ENCODE results near the gene BSPRY.

Gene BSPRY

DNA sequence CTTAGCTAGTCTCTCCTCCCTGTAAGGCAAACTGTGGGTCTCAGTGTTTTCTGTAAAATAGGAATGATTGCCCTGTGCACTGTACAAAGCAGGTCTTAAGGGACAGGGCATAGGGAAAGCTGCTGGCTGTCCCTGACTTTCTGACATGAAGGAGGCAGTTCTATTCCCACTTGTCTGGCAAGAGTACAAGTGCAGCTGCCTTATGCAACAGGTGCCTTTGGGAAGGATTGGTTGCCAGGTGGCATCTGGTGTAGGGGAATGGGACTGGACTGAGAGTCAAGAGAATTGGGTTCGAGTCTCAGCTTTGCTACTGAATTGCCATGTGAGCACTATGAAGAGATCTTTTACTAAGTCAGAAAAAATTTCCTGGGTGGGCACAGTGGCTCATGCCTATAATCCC is 10.0 kb downstream of the BSPRY start:
- Histone ChIP-seq H3K4me2 (ENCODE audit: insufficient read depth, low read length) (no peak overlapping the region), H3K4me1 (ENCODE audit: insufficient read depth, low read length) (no peaks in the 10 kb centered on the region), H4K20me1 (ENCODE audit: insufficient read depth, low read length) (no peaks in the 10 kb centered on the region), H3K9ac (ENCODE audit: low read depth, low read length) (no peak overlapping the region), H3K4me3 (ENCODE audit: low read depth in 1 of 2, low read length in 2 of 2) (no peak overlapping the region), H3K36me3 (ENCODE audit: insufficient read depth, low read length) (no peaks in the 10 kb centered on the region), H3K79me2 (ENCODE audit: insufficient read depth, low read length) (no peaks in the 10 kb centered on the region), H2AFZ (ENCODE audit: low read depth, low read length) (no peak overlapping the region), H3K27ac (ENCODE audit: low read length) (no peak overlapping the region), H3K27me3 (ENCODE audit: insufficient read depth, low read length, poor library complexity) (peaks cover 7% of the 10 kb centered on the region), H3K9me3 (ENCODE audit: insufficient read depth, low read length, severe bottlenecking) (no peaks in the 10 kb centered on the region)
- no peak for DNase-seq
- ATAC-seq (ENCODE audit: insufficient read depth, low read depth) = no peak
- TF ChIP-seq EZH2 (IDR thresholded peaks at IDR 0.05; ENCODE audit: borderline replicate concordance, low read depth, low read length, severe bottlenecking) = no peak

DNA sequence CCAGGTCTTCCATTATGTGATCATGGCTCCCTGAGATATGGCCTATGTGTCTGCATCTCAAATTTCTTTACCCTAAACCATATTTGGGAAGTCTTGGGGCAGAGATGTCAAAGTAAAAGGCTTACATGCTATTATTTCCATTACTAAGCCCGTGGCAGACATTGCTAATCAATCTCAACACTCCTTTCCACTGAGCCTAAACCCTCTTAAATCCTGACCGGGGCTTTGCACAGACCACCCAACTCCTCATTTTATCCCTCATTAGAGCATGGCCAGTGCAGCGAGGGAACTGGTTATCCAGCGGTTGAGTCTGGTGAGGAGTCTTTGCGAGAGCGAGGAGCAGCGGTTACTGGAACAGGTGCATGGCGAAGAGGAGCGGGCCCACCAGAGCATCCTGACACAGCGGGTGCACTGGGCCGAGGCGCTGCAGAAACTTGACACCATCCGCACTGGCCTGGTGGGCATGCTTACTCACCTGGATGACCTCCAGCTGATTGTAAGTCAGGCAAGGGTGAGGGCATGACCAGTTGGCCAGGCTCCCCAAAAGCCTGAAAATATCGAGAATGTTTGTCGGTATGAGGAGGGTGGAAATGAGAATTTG is 11.0 kb downstream of the BSPRY start:
- Histone ChIP-seq H3K36me3 (ENCODE audit: insufficient read depth, low read length) (no peaks in the 10 kb centered on the region), H3K27ac (ENCODE audit: low read length) (no peak overlapping the region), H3K9me3 (ENCODE audit: insufficient read depth, low read length, severe bottlenecking) (no peaks in the 10 kb centered on the region), H2AFZ (ENCODE audit: low read depth, low read length) (no peak overlapping the region), H4K20me1 (ENCODE audit: insufficient read depth, low read length) (no peaks in the 10 kb centered on the region), H3K27me3 (ENCODE audit: insufficient read depth, low read length, poor library complexity) (peaks cover 5% of the 10 kb centered on the region), H3K4me3 (ENCODE audit: low read depth in 1 of 2, low read length in 2 of 2) (no peak overlapping the region), H3K79me2 (ENCODE audit: insufficient read depth, low read length) (no peaks in the 10 kb centered on the region), H3K4me2 (ENCODE audit: insufficient read depth, low read length) (no peak overlapping the region), H3K9ac (ENCODE audit: low read depth, low read length) (no peak overlapping the region), H3K4me1 (ENCODE audit: insufficient read depth, low read length) (no peaks in the 10 kb centered on the region)
- no peak for ATAC-seq (ENCODE audit: insufficient read depth, low read depth)
- DNase-seq = no peak
- TF ChIP-seq, protein P1, sequence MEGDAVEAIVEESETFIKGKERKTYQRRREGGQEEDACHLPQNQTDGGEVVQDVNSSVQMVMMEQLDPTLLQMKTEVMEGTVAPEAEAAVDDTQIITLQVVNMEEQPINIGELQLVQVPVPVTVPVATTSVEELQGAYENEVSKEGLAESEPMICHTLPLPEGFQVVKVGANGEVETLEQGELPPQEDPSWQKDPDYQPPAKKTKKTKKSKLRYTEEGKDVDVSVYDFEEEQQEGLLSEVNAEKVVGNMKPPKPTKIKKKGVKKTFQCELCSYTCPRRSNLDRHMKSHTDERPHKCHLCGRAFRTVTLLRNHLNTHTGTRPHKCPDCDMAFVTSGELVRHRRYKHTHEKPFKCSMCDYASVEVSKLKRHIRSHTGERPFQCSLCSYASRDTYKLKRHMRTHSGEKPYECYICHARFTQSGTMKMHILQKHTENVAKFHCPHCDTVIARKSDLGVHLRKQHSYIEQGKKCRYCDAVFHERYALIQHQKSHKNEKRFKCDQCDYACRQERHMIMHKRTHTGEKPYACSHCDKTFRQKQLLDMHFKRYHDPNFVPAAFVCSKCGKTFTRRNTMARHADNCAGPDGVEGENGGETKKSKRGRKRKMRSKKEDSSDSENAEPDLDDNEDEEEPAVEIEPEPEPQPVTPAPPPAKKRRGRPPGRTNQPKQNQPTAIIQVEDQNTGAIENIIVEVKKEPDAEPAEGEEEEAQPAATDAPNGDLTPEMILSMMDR (IDR thresholded peaks at IDR 0.05; ENCODE audit: borderline replicate concordance, extremely low read depth, low read length, poor library complexity, severe bottlenecking) = no peak
- TF ChIP-seq EZH2 (IDR thresholded peaks at IDR 0.05; ENCODE audit: borderline replicate concordance, low read depth, low read length, severe bottlenecking) = no peak

DNA sequence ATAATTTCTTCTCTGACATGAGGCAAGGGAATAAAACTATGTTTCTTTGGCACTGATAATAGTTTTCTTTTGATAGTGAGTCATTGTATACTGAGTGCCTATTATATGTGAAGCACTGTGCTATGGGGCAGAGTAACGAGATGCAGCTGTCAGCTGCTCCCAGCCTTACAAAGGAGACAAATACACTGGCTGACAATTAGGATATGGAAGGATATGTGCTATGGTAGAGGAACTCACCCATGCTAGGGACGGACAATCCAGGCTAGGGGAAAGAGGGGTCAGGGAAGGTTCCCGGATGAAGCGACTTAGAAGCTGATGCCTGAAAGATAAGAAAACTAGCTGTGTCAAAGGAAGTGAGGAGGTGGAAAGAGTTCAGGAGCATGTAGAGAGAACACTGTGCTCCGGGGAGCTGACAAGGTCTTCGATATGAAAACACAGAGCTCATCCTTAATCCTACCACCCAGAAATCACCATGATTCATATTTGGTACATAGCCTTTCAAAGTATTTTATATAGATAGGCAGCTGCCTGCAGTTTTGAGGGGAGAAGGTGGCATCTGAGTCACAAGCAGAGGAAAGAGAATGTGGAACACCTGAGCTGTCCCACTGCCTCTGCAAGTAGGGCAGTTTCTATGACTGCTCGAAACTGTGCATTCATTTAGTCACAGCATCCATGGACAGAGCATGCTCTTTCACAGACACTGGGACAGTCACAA is 12.1 kb downstream of the BSPRY start:
- Histone ChIP-seq H2AFZ (ENCODE audit: low read depth, low read length) (no peak overlapping the region), H3K36me3 (ENCODE audit: insufficient read depth, low read length) (no peaks in the 10 kb centered on the region), H3K4me2 (ENCODE audit: insufficient read depth, low read length) (no peak overlapping the region), H4K20me1 (ENCODE audit: insufficient read depth, low read length) (no peaks in the 10 kb centered on the region), H3K27ac (ENCODE audit: low read length) (no peak overlapping the region), H3K79me2 (ENCODE audit: insufficient read depth, low read length) (no peaks in the 10 kb centered on the region), H3K9ac (ENCODE audit: low read depth, low read length) (no peak overlapping the region), H3K4me3 (ENCODE audit: low read depth in 1 of 2, low read length in 2 of 2) (no peak overlapping the region), H3K27me3 (ENCODE audit: insufficient read depth, low read length, poor library complexity) (peaks cover 5% of the 10 kb centered on the region), H3K9me3 (ENCODE audit: insufficient read depth, low read length, severe bottlenecking) (no peaks in the 10 kb centered on the region), H3K4me1 (ENCODE audit: insufficient read depth, low read length) (no peaks in the 10 kb centered on the region)
- no peak for TF ChIP-seq EZH2 (IDR thresholded peaks at IDR 0.05; ENCODE audit: borderline replicate concordance, low read depth, low read length, severe bottlenecking)
- TF ChIP-seq, protein P1 (IDR thresholded peaks at IDR 0.05; ENCODE audit: borderline replicate concordance, extremely low read depth, low read length, poor library complexity, severe bottlenecking) = no peak
- DNase-seq (no peak), ATAC-seq (ENCODE audit: insufficient read depth, low read depth) (no peak)

DNA sequence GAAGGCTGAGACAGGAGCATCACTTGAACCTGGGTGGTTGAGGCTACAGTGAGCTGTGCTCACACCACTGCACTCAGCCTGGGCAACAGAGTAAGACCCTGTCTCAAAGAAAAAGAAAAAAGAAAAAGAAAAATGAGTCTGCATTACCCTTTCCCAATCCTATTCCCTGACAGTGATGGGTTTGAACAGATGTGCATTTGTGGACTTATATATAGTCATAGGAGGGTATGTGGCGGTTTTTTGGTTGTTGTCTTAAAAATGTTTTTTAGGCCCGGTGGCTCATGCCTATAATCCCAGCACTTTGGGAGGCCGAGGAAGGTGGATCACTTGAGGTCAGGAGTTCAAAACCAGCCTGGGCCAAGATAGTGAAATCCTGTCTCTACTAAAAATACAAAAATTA is 14.0 kb downstream of the BSPRY start:
- H3K4me3 ChIP-seq (ENCODE audit: low read depth in 1 of 2, low read length in 2 of 2) = no peak overlapping the region
- H3K9ac ChIP-seq (ENCODE audit: low read depth, low read length) = no peak overlapping the region
- H4K20me1 ChIP-seq (ENCODE audit: insufficient read depth, low read length) = no peaks in the 10 kb centered on the region
- H3K27ac ChIP-seq (ENCODE audit: low read length) = no peak overlapping the region
- H3K36me3 ChIP-seq (ENCODE audit: insufficient read depth, low read length) = no peaks in the 10 kb centered on the region
- ATAC-seq (ENCODE audit: insufficient read depth, low read depth) (no peak), DNase-seq (no peak)
- H3K4me1 ChIP-seq (ENCODE audit: insufficient read depth, low read length) = no peaks in the 10 kb centered on the region
- no peaks in the 10 kb centered on the region for H3K9me3 ChIP-seq (ENCODE audit: insufficient read depth, low read length, severe bottlenecking)
- peaks cover 2% of the 10 kb centered on the region for H3K27me3 ChIP-seq (ENCODE audit: insufficient read depth, low read length, poor library complexity)
- no peak overlapping the region for H3K4me2 ChIP-seq (ENCODE audit: insufficient read depth, low read length)
- TF ChIP-seq EZH2 (IDR thresholded peaks at IDR 0.05; ENCODE audit: borderline replicate concordance, low read depth, low read length, severe bottlenecking) = no peak
- TF ChIP-seq, protein P1 (IDR thresholded peaks at IDR 0.05; ENCODE audit: borderline replicate concordance, extremely low read depth, low read length, poor library complexity, severe bottlenecking) = no peak
- H3K79me2 ChIP-seq (ENCODE audit: insufficient read depth, low read length) = no peaks in the 10 kb centered on the region
- no peak overlapping the region for H2AFZ ChIP-seq (ENCODE audit: low read depth, low read length)

Data from DND-41 (cell line).